Body of pancreas (tissue), 4 donors: ENCODE results near the gene CAVIN1.
"Not testable (repeated sequence)": the region's sequence is repeated elsewhere in the genome, so short reads cannot be mapped to it uniquely, and the experiment has no call there.

Experiments
- POLR2A ChIP-seq, 3 donors: fragments of 450-650 bp; IDR thresholded peaks; one replicate each; pipeline ENCODE4 v1.6.1; 2016; ENCODE audit warnings: antibody characterized with exemption in 3 of 3, mild to moderate bottlenecking in 2 of 3
- TF ChIP-seq, protein P1 (sequence below), 7 experiments: fragments of 450-650 bp in 4 of 7; fragments of 200-600 bp in 3 of 7; sonication (generic) in 3 of 7; IDR thresholded peaks; one replicate each; pipeline ENCODE4 v1.5.1; 2016 to 2019; ENCODE audit warnings: antibody characterized with exemption in 7 of 7

DNA sequence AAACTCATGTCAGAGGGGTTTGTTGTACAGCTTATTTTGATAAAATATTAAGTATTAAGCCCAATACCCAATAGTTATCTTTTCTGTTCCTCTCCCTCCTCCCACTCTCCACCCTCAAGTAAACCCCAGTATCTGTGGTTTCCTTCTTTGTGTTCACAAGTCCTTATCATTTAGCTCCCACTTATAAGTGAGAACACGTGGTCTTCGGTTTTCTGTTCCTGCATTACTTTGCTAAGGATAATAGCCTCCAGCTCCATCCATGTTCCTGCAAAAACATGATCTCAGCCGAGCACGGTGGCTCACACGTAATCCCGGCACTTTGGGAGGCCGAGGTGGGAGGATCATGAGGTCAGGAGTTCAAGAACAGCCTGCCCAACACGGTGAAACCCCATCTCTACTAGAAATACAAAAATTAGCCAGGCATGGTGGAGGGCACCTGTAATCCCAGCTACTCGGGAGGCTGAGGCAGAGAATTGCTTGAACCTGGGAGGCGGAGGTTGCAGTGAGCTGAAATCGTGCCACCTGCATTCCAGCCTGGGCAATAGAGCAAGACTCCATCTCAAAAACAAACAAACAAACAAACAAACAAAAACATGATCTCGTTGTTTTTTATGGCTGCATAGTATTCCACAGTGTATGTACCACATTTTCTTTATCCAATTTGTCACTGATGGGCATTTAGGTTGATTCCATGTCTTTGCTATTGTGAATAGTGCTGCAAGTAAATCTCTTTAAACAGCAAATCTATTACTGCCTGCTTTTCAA is 54.1 kb downstream of the CAVIN1 start:
- TF ChIP-seq, protein P1, sequence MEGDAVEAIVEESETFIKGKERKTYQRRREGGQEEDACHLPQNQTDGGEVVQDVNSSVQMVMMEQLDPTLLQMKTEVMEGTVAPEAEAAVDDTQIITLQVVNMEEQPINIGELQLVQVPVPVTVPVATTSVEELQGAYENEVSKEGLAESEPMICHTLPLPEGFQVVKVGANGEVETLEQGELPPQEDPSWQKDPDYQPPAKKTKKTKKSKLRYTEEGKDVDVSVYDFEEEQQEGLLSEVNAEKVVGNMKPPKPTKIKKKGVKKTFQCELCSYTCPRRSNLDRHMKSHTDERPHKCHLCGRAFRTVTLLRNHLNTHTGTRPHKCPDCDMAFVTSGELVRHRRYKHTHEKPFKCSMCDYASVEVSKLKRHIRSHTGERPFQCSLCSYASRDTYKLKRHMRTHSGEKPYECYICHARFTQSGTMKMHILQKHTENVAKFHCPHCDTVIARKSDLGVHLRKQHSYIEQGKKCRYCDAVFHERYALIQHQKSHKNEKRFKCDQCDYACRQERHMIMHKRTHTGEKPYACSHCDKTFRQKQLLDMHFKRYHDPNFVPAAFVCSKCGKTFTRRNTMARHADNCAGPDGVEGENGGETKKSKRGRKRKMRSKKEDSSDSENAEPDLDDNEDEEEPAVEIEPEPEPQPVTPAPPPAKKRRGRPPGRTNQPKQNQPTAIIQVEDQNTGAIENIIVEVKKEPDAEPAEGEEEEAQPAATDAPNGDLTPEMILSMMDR (IDR thresholded peaks at IDR 0.05): not testable (repeated sequence)
- not testable (repeated sequence) for TF ChIP-seq POLR2A (IDR thresholded peaks at IDR 0.05)
